ENCODE data around the gene AHSP.

Gene AHSP

DNA sequence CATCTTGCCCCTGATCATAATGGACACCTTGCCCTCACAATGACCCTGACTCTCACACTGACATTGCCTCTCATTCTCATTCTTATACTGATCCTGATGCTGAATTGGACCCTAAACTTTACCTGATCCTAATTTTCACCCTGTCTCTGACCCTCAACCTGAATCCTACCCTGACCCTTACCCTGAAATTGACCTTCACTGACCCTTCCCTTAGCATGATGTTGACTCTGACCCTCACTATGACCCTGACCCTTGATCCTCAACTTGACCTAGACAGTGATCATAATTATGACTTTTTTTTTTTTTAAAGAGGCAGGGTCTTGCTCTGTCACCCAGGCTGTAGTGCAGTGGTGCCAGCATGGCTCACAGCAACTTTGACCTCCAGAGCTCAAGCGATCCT, 3.4 kb downstream of the AHSP start (continued):
- TF ChIP-seq REST (tag by site-specific recombination; IDR thresholded peaks at IDR 0.05) = no peak
- TF ChIP-seq, protein P1, sequence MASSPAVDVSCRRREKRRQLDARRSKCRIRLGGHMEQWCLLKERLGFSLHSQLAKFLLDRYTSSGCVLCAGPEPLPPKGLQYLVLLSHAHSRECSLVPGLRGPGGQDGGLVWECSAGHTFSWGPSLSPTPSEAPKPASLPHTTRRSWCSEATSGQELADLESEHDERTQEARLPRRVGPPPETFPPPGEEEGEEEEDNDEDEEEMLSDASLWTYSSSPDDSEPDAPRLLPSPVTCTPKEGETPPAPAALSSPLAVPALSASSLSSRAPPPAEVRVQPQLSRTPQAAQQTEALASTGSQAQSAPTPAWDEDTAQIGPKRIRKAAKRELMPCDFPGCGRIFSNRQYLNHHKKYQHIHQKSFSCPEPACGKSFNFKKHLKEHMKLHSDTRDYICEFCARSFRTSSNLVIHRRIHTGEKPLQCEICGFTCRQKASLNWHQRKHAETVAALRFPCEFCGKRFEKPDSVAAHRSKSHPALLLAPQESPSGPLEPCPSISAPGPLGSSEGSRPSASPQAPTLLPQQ (tag by site-specific recombination; IDR thresholded peaks at IDR 0.05) = no peak
- TF ChIP-seq ZFP3 (tag by site-specific recombination; IDR thresholded peaks at IDR 0.05; ENCODE audit: low read depth) = no peak
- no peak for TF ChIP-seq ZNF169 (tag by site-specific recombination; IDR thresholded peaks at IDR 0.05)
- no peak for TF ChIP-seq GLIS2 (tag by site-specific recombination; IDR thresholded peaks at IDR 0.05)
- no peak for TF ChIP-seq ZNF529 (tag by site-specific recombination; IDR thresholded peaks at IDR 0.05; ENCODE audit: insufficient replicate concordance)
- TF ChIP-seq ZNF704 (tag by site-specific recombination; IDR thresholded peaks at IDR 0.05) = no peak

- TF ChIP-seq PRDM1 (tag by site-specific recombination; IDR thresholded peaks at IDR 0.05) (no peak), ZNF223 (tag by site-specific recombination; IDR thresholded peaks at IDR 0.05) (no peak), ZNF146 (tag by site-specific recombination; IDR thresholded peaks at IDR 0.05) (no peak), SCRT1 (tag by site-specific recombination; IDR thresholded peaks at IDR 0.05; ENCODE audit: borderline replicate concordance) (no peak), ZNF843 (tag by site-specific recombination; IDR thresholded peaks at IDR 0.05) (no peak), YY2 (tag by site-specific recombination; IDR thresholded peaks at IDR 0.05) (no peak), ZBTB17 (tag by site-specific recombination; IDR thresholded peaks at IDR 0.05) (no peak), ZNF670 (tag by site-specific recombination; IDR thresholded peaks at IDR 0.05; ENCODE audit: low read depth) (no peak), ZNF449 (tag by site-specific recombination; IDR thresholded peaks at IDR 0.05) (no peak), BCL11A (tag by site-specific recombination; IDR thresholded peaks at IDR 0.05; ENCODE audit: low read depth) (no peak), ZNF24 (tag by site-specific recombination; IDR thresholded peaks at IDR 0.05) (no peak), ZNF174 (tag by site-specific recombination; IDR thresholded peaks at IDR 0.05) (no peak), ZNF677 (tag by site-specific recombination; IDR thresholded peaks at IDR 0.05) (no peak), GLIS2 (tag by site-specific recombination; IDR thresholded peaks at IDR 0.05) (no peak)
- TF ChIP-seq, protein P2, sequence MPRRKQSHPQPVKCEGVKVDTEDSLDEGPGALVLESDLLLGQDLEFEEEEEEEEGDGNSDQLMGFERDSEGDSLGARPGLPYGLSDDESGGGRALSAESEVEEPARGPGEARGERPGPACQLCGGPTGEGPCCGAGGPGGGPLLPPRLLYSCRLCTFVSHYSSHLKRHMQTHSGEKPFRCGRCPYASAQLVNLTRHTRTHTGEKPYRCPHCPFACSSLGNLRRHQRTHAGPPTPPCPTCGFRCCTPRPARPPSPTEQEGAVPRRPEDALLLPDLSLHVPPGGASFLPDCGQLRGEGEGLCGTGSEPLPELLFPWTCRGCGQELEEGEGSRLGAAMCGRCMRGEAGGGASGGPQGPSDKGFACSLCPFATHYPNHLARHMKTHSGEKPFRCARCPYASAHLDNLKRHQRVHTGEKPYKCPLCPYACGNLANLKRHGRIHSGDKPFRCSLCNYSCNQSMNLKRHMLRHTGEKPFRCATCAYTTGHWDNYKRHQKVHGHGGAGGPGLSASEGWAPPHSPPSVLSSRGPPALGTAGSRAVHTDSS (tag by site-specific recombination; IDR thresholded peaks at IDR 0.05) = no peak
- TF ChIP-seq, protein P3, sequence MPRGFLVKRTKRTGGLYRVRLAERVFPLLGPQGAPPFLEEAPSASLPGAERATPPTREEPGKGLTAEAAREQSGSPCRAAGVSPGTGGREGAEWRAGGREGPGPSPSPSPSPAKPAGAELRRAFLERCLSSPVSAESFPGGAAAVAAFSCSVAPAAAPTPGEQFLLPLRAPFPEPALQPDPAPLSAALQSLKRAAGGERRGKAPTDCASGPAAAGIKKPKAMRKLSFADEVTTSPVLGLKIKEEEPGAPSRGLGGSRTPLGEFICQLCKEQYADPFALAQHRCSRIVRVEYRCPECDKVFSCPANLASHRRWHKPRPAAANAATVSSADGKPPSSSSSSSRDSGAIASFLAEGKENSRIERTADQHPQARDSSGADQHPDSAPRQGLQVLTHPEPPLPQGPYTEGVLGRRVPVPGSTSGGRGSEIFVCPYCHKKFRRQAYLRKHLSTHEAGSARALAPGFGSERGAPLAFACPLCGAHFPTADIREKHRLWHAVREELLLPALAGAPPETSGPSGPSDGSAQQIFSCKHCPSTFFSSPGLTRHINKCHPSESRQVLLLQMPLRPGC (tag by site-specific recombination; IDR thresholded peaks at IDR 0.05) = no peak
Observed at GRCh38 chr16:31532120-31532519, 4.4 kb downstream of the AHSP start.

More at GRCh38 chr16:31532120-31532519, 4.4 kb downstream of the AHSP start:
- Histone ChIP-seq H3K36me3 (ENCODE audit: control insufficient read depth in 2 of 2, insufficient read depth in 1 of 2, low read length in 2 of 2) (no peaks in the 10 kb centered on the region), H3K27ac (ENCODE audit: extremely low read depth, low read depth, low read length) (no peak overlapping the region), H3K4me3 (ENCODE audit: low read depth, low read length) (no peak overlapping the region), H3K4me1 (ENCODE audit: control insufficient read depth, insufficient read depth, low read length) (no peaks in the 10 kb centered on the region), H3K9me3 (ENCODE audit: control insufficient read depth, insufficient read depth, low read depth, low read length) (no peaks in the 10 kb centered on the region)
- ChIA-PET POLR2A (no interaction called here), CTCF (interaction anchor here (0.7 kb wide), 1 partner anchor 282 kb away, joined by 3 read pairs; no protein-coding TSS in a partner anchor)
